PC-3 (cell line): ENCODE measurements around the gene RPS8. TPM values are rescaled to one million over a fixed set of nuclear protein-coding genes. Genes with fewer than 3 reads are reported as not detected.

Experiments
- ATAC-seq: fragments of 200-7000 bp; cut with Tn5 transposase; 2 replicates; pipeline ENCODE4 v1.9.1; 2020; ENCODE audit warnings: mild to moderate bottlenecking, moderate library complexity
- BruUV-seq: library from RNA; stranded (reverse); fragments of 400-500 nt; replicated peaks from 2 replicates; lab custom pipeline; 2021; lab: Mats Ljungman, UMichigan
- CTCF ChIA-PET: fragments of 300-600 bp; sonication (Branson Sonifier 250); formaldehyde crosslinking; loops from one replicate; lab custom pipeline; 2022; ENCODE audit warnings: antibody characterized with exemption; lab: Charles Lee
- POLR2A ChIA-PET: fragments of 300-600 bp; sonication (Branson Sonifier 250); formaldehyde crosslinking; loops from one replicate; lab custom pipeline; 2022; ENCODE audit warnings: antibody characterized with exemption; ENCODE audit not compliant: unreplicated experiment; lab: Charles Lee
- DNase-seq: peaks from one replicate; pipeline ENCODE4 v3.0.0-alpha.2; 2015
- H2AFZ ChIP-seq: fragments of 300-600 bp; sonication (generic); 2 replicates; pipeline ENCODE4 v1.6.0; 2016; ENCODE audit warnings: antibody characterized with exemption, low read length
- H3F3A ChIP-seq: fragments of 300-600 bp; sonication (generic); one replicate; pipeline ENCODE4 v1.6.0; 2017; ENCODE audit warnings: antibody characterized with exemption, low read length, control low read depth, mild to moderate bottlenecking; ENCODE audit not compliant: unreplicated experiment
- H3K27ac ChIP-seq: fragments of 300-600 bp; sonication (generic); 2 replicates; pipeline ENCODE4 v1.5.1; 2016; ENCODE audit warnings: mild to moderate bottlenecking, low read length
- H3K27me3 ChIP-seq: fragments of 300-600 bp; sonication (generic); 2 replicates; pipeline ENCODE4 v1.6.1; 2016; ENCODE audit warnings: low read length, mixed read lengths
- H3K36me3 ChIP-seq: fragments of 300-600 bp; sonication (generic); 2 replicates; pipeline ENCODE4 v1.6.1; 2016; ENCODE audit warnings: low read depth, mixed run types, low read length, mixed read lengths
- H3K4me1 ChIP-seq: fragments of 300-600 bp; sonication (generic); 2 replicates; pipeline ENCODE4 v1.5.1; 2016; ENCODE audit warnings: low read length; ENCODE audit not compliant: insufficient read depth
- H3K4me2 ChIP-seq: fragments of 300-600 bp; sonication (generic); 2 replicates; pipeline ENCODE4 v1.6.0; 2016; ENCODE audit warnings: low read length
- H3K4me3 ChIP-seq: fragments of 300-600 bp; sonication (generic); 2 replicates; pipeline ENCODE4 v1.5.1; 2016; ENCODE audit warnings: mild to moderate bottlenecking, low read length, mixed read lengths
- H3K79me2 ChIP-seq: fragments of 300-600 bp; sonication (generic); 2 replicates; pipeline ENCODE4 v1.6.1; 2017; ENCODE audit warnings: low read length, mixed read lengths
- H3K9ac ChIP-seq: fragments of 300-600 bp; sonication (generic); 2 replicates; pipeline ENCODE4 v1.6.0; 2016; ENCODE audit warnings: mild to moderate bottlenecking, low read length
- H3K9me2 ChIP-seq: fragments of 300-600 bp; sonication (generic); replicated peaks from 2 replicates; pipeline ENCODE4 v1.6.1; 2016; ENCODE audit warnings: mixed run types, low read length, mixed read lengths
- H3K9me3 ChIP-seq: fragments of 300-600 bp; sonication (generic); 2 replicates; pipeline ENCODE4 v1.6.1; 2016; ENCODE audit warnings: low read length, mixed read lengths
- H4K20me1 ChIP-seq: fragments of 300-600 bp; sonication (generic); 2 replicates; pipeline ENCODE4 v1.6.1; 2016; ENCODE audit warnings: low read length, mixed read lengths
- CTCF ChIP-seq: fragments of 300-600 bp; sonication (generic); conservative IDR thresholded peaks from 2 replicates; pipeline ENCODE4 v1.5.1; 2017; ENCODE audit warnings: antibody characterized with exemption, low read depth, mild to moderate bottlenecking, low read length
- EZH2 ChIP-seq: fragments of 300-600 bp; sonication (generic); IDR thresholded peaks from one replicate; pipeline ENCODE4 v1.6.1; 2017; ENCODE audit warnings: antibody characterized with exemption, mild to moderate bottlenecking, low read length; ENCODE audit not compliant: unreplicated experiment
- EZH2phosphoT487 ChIP-seq: fragments of 300-600 bp; sonication (generic); IDR thresholded peaks from 2 replicates; pipeline ENCODE4 v1.6.1; 2018; ENCODE audit warnings: mild to moderate bottlenecking, antibody characterized with exemption, low read length, borderline replicate concordance
- intact Hi-C: fragments of 100-400 bp; cut with micrococcal nuclease; formaldehyde crosslinking; loops from 2 replicates; pipeline ENCODE4 v1.9.0; 2023
- total RNA-seq: library from RNA; depleted of rRNA; stranded (reverse); fragments of >200 nt; gene quantifications from 2 replicates; pipeline ENCODE4 v1.2.3, GENCODE V29; 2014

RPS8 gene
- total RNA-seq, 1 experiment from 2014 or later = 1,663 TPM

DNA sequence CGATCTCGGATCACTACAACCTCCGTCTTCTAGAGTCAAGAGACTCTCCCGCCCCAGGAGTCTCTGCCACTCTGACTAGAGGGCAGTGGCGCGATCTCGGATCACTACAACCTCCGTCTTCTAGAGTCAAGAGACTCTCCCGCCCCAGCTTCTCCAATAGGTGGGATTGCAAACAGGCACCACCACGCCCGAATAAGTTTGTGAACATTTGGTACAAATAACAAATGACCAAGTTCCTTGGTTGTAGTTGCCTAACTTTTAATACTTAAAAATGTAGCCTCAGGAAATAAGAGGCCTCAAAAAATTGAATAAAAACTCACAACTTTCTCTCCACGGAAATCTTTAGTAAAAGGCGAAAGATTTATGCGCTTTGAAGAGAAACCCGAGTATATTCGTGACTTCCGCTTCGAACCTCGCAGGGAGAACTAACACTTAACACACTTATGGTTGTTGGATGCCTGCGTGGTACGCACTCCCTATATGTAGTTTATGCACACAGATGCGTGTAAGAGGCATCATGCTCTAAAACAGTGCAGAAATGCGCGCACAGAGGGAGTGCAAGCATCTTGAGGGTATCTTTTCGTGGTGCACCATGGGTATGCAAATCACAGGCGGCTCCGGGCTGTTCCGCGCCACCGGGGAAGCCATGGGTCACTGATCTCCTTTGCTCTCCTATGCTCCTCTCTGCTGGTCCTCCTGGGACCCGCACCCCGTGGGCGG, 44.4 kb downstream of the RPS8 start:
- H3K9me2 ChIP-seq = no peaks in the 10 kb centered on the region

DNA sequence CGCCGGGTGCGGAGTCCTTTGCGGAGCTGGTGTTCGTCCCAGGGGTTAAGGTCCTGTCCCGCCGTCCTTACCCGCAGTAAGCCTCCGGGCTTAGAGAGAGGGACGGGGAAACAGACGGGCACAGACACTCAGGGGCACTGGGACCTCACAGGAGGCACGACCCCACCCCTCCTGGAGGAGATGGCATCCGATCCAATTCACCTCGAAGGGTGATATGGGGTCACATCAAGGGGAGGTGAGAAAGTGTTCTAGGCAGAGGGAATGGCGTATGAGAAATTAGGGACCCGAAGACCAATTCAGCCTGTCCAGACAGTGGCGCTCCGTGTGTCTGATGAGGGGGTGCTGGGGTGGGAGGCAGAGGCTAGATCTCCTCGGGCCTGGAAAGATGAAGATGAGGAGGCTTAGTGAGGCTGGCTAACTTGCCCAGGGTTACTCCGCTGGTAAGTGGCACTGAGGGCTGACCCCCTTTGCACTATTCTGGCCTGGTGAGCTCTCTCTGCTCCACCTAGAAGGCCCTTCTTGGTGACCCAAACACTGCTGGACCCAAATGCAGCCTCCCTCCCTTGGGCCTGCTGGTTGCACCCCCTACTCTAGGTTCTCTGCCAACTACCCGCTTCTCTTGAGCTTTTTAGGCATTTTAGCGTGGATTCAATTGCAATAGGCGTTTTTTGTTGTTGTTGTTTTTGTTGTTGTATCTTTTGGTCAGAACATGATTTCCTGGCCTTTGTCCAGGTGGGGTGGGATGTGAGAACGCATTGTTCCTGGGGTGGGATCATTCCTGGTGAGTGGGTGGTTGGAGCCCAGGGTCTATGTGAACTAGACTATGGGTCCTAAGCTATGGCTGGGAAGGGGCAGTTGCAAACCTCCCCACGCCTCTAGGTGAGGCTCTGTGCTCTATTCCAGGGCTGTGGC, 45.2 kb downstream of the RPS8 start:
- intact Hi-C loops = no loop called here
- Histone ChIP-seq H3K27me3 (no peaks in the 10 kb centered on the region), H3K4me1 (no peaks in the 10 kb centered on the region; the same call in 1 of the 2 replicates), H3K4me2 (peak overlapping the region; percentile 66), H3K27ac (peak overlapping the region; percentile 76; the same call in 1 of the 2 replicates), H4K20me1 (no peaks in the 10 kb centered on the region), H3K36me3 (no peaks in the 10 kb centered on the region), H2AFZ (peak overlapping the region; percentile 79), H3K79me2 (no peaks in the 10 kb centered on the region), H3K9ac (peak overlapping the region; percentile 75; the same call in 1 of the 2 replicates), H3K9me3 (no peaks in the 10 kb centered on the region), H3F3A (no peaks in the 10 kb centered on the region), H3K9me2 (no peaks in the 10 kb centered on the region), H3K4me3 (peak overlapping the region; percentile 61)
- no TSS peak for BruUV-seq
- CTCF ChIA-PET = interaction anchor here (0.6 kb wide), 1 partner anchor 322 kb away, joined by 3 read pairs; no protein-coding TSS in a partner anchor
- ATAC-seq = 0 out of 2 replicates have a peak, but pooled peaks have one; percentile 5
- POLR2A ChIA-PET = interaction anchor here (0.7 kb wide), 1 partner anchor 497 kb away, joined by 3 read pairs; no protein-coding TSS in a partner anchor
- DNase-seq = no peak
- no peak for TF ChIP-seq CTCF
- TF ChIP-seq EZH2 = no peak

More for the DNA sequence above, 44.4 kb downstream of the RPS8 start:
- ChIA-PET POLR2A (interaction anchor here (0.5 to 1.3 kb wide), 7 partner anchors 20 to 670 kb away, joined by 3 to 15 read pairs (median 6); partner anchors contain the start of genes PLK3 and PTCH2), CTCF (interaction anchor here (0.6 to 0.8 kb wide), 2 partner anchors 20 to 323 kb away, joined by 3 to 5 read pairs; partner anchors contain the start of gene PLK3)
- intact Hi-C loops = no loop called here
- H3K4me2 ChIP-seq = peak overlapping the region; percentile 66
- H3F3A ChIP-seq = no peaks in the 10 kb centered on the region
- no peaks in the 10 kb centered on the region for H3K36me3 ChIP-seq
- H3K4me3 ChIP-seq = peak overlapping the region; percentile 61
- H3K9me3 ChIP-seq = no peaks in the 10 kb centered on the region
- ATAC-seq = peak; percentile 87
- TF ChIP-seq EZH2phosphoT487 (no peak), CTCF (no peak), EZH2 (no peak)
- no peaks in the 10 kb centered on the region for H3K27me3 ChIP-seq
- BruUV-seq = TSS peak; percentile 99
- peaks cover 7% of the 10 kb centered on the region; the same call in 1 of the 2 replicates for H3K4me1 ChIP-seq
- no peaks in the 10 kb centered on the region for H3K79me2 ChIP-seq
- no peaks in the 10 kb centered on the region for H4K20me1 ChIP-seq
- peak overlapping the region; percentile 76 for H3K27ac ChIP-seq
- DNase-seq = peak; percentile 84
- H2AFZ ChIP-seq = peak overlapping the region; percentile 79
- H3K9ac ChIP-seq = peak overlapping the region; percentile 75
